Loucy (cell line): ENCODE results near the gene PCNX4.

ENCODE experiments used
- H2AFZ ChIP-seq: fragments of 200-600 bp; sonication (generic); 2 replicates; pipeline ENCODE4 v1.6.0; 2016; ENCODE audit warnings: antibody characterized with exemption, mild to moderate bottlenecking, low read length, moderate library complexity
- H3F3A ChIP-seq: fragments of 200-600 bp; 2 replicates; pipeline ENCODE4 v1.6.0; 2016; ENCODE audit warnings: antibody characterized with exemption, low read depth, mild to moderate bottlenecking
- H3K27me3 ChIP-seq: fragments of 200-600 bp; sonication (generic); 2 replicates; pipeline ENCODE4 v1.6.1; 2014; ENCODE audit warnings: low read length, mild to moderate bottlenecking; ENCODE audit not compliant: insufficient read depth, poor library complexity, severe bottlenecking
- H3K36me3 ChIP-seq: fragments of 200-600 bp; sonication (generic); 2 replicates; pipeline ENCODE4 v1.6.1; 2016; ENCODE audit warnings: low read length; ENCODE audit not compliant: insufficient read depth
- H3K4me1 ChIP-seq: fragments of 200-600 bp; sonication (generic); 2 replicates; pipeline ENCODE4 v1.5.1; 2014; ENCODE audit warnings: low read length, mild to moderate bottlenecking; ENCODE audit not compliant: insufficient read depth, poor library complexity, severe bottlenecking
- H3K4me2 ChIP-seq: fragments of 200-600 bp; sonication (generic); 2 replicates; pipeline ENCODE4 v1.6.0; 2014; ENCODE audit warnings: antibody characterized with exemption, low read length, low read depth, mild to moderate bottlenecking; ENCODE audit not compliant: poor library complexity, severe bottlenecking
- H3K4me3 ChIP-seq: fragments of 200-600 bp; sonication (generic); 2 replicates; pipeline ENCODE4 v1.5.1; 2014; ENCODE audit warnings: low read length, mild to moderate bottlenecking, mixed read lengths; ENCODE audit not compliant: poor library complexity, severe bottlenecking
- H3K79me2 ChIP-seq: fragments of 200-600 bp; sonication (generic); 2 replicates; pipeline ENCODE4 v1.6.1; 2014; ENCODE audit warnings: low read length; ENCODE audit not compliant: insufficient read depth
- H3K9ac ChIP-seq: fragments of 200-600 bp; sonication (generic); 2 replicates; pipeline ENCODE4 v1.6.0; 2014; ENCODE audit warnings: mild to moderate bottlenecking, low read depth, low read length, moderate library complexity; ENCODE audit not compliant: poor library complexity, severe bottlenecking
- H3K9me2 ChIP-seq: fragments of 200-600 bp; sonication (generic); replicated peaks from 2 replicates; pipeline ENCODE4 v1.6.1; 2016; ENCODE audit warnings: low read depth, low read length, mixed read lengths
- H3K9me3 ChIP-seq: fragments of 200-600 bp; sonication (generic); 2 replicates; pipeline ENCODE4 v1.6.1; 2014; ENCODE audit warnings: mild to moderate bottlenecking, antibody characterized with exemption, low read length, low read depth; ENCODE audit not compliant: insufficient read depth
- H4K20me1 ChIP-seq: fragments of 200-600 bp; sonication (generic); 2 replicates; pipeline ENCODE4 v1.6.0; 2014; ENCODE audit warnings: antibody characterized with exemption, low read length, mild to moderate bottlenecking; ENCODE audit not compliant: insufficient read depth, poor library complexity, severe bottlenecking
- CTCF ChIP-seq: fragments of 200-600 bp; sonication (generic); conservative IDR thresholded peaks from 2 replicates; pipeline ENCODE4 v1.5.1; 2014; ENCODE audit warnings: mild to moderate bottlenecking, antibody characterized with exemption, low read length
- EZH2phosphoT487 ChIP-seq: fragments of 200-600 bp; IDR thresholded peaks from 2 replicates; pipeline ENCODE4 v1.6.1; 2018; ENCODE audit warnings: antibody characterized with exemption, mild to moderate bottlenecking, moderate library complexity, borderline replicate concordance

Gene PCNX4

DNA sequence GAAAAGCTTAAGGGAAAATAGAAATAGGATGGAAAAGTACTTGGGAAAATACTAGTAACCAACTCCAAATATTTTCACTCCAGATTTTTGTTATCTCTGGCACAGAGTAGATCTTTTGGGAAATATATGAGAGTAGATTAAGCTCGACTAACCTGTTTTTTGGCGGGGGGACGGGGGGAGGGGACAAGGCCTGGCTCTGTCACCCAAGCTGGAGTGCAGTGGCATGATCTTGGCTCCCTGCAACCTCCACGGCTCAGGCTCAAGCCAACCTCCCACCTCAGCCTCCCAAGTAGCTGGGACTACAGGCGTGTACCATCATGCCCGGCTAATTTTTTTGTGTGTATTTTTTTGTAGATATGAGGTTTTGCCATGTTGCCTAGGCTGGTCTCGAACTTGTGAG is 68.7 kb downstream of the PCNX4 start:
- H3K9me3 ChIP-seq, result no peaks in the 10 kb centered on the region
- H3K36me3 ChIP-seq, result no peaks in the 10 kb centered on the region
- no peaks in the 10 kb centered on the region for H3F3A ChIP-seq
- H3K9me2 ChIP-seq, result no peaks in the 10 kb centered on the region
- peaks cover 17% of the 10 kb centered on the region for H4K20me1 ChIP-seq
- no peaks in the 10 kb centered on the region for H3K27me3 ChIP-seq
- H3K9ac ChIP-seq, result no peak overlapping the region
- H3K4me1 ChIP-seq, result peaks cover 54% of the 10 kb centered on the region
- H3K79me2 ChIP-seq, result peaks cover 94% of the 10 kb centered on the region
- H2AFZ ChIP-seq, result no peak overlapping the region
- peak overlapping the region; percentile 69 for H3K4me2 ChIP-seq
- H3K4me3 ChIP-seq, result no peak overlapping the region
- TF ChIP-seq CTCF, result no peak
- no peak for TF ChIP-seq EZH2phosphoT487

DNA sequence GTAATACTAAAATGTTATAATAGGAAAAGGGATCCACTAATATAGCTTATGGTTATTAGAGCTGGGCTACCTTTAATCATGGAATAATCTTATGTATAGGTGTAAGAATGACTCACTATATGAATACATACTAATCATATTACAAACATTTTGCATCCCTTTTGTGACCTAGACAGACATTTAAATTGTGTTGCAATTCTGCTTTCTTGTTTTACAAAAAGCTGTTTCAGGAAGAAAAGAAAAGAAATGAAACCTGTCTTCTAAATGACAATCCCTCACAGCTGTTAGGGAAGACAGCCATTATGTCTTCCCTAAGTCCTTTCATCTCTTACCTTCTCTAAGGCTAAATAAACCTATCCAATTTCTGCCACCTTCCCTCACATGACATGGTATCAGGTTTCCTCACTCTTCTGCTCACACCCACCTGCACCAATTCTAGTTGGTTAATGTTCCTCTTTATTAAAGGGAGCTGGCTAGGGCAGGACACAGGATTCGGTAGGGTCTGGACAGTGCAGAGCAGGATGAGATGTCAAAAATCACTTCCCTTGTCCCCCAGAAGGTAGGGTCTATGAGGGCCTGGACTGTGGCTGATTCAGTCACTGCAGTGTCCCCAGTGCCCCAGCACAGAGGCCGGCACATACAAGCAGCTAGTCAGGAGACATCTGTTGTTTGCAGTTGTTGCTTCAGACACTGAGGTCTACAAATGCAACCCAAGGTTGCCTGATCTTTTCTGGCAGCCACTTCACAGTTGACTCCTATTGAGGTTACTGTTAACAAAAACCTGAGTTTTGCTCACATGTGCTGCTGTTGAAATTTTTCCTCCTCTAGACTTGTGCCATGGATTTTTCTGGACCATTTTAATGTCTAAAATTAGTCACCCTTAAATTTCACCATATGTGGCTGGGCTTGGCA is 69.7 kb downstream of the PCNX4 start:
- Histone ChIP-seq H3F3A (no peaks in the 10 kb centered on the region), H3K4me2 (peak overlapping the region; percentile 69), H3K9me2 (no peaks in the 10 kb centered on the region), H3K9ac (peak overlapping the region; percentile 35), H3K36me3 (no peaks in the 10 kb centered on the region), H3K79me2 (peaks cover 85% of the 10 kb centered on the region), H3K27me3 (no peaks in the 10 kb centered on the region), H3K9me3 (no peaks in the 10 kb centered on the region), H2AFZ (no peak overlapping the region), H3K4me1 (peaks cover 61% of the 10 kb centered on the region), H4K20me1 (peaks cover 17% of the 10 kb centered on the region), H3K4me3 (peak overlapping the region; percentile 53)
- no peak for TF ChIP-seq EZH2phosphoT487
- no peak for TF ChIP-seq CTCF

DNA sequence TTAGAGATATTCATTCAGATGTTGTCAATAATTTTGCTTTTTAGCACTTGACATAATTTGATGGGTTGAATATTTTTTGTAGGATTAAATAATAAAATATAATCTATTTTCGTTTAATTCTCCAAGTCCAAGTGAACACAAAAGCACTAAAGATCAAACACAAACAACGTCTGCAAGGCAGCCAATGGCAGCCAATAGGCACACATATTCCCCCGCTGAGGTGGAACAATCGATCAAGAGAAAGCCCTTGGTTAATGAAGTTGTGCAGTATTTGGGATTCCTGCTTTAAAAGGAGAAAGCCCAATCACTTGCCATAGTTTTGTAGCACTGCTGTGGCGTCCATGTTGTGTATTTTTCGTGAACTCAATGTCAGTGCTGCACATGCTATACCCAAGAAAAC is 72.0 kb downstream of the PCNX4 start:
- TF ChIP-seq CTCF (no peak), EZH2phosphoT487 (no peak)
- Histone ChIP-seq H3K4me2 (peak overlapping the region; percentile 85), H3F3A (no peaks in the 10 kb centered on the region), H3K4me3 (peak overlapping the region; percentile 83), H2AFZ (no peak overlapping the region), H4K20me1 (peaks cover 8% of the 10 kb centered on the region), H3K9me3 (no peaks in the 10 kb centered on the region), H3K4me1 (peaks cover 41% of the 10 kb centered on the region), H3K36me3 (no peaks in the 10 kb centered on the region), H3K9ac (peak overlapping the region; percentile 96), H3K9me2 (no peaks in the 10 kb centered on the region), H3K27me3 (no peaks in the 10 kb centered on the region), H3K79me2 (peaks cover 63% of the 10 kb centered on the region)
